Gastrocnemius medialis (tissue), 4 donors: ENCODE measurements around the gene MRC1.

Experiments used
- POLR2A ChIP-seq, 2 donors: fragments of 450-650 bp; IDR thresholded peaks; one replicate each; pipeline ENCODE4 v1.6.1; 2017; ENCODE audit warnings: antibody characterized with exemption in 2 of 2, mild to moderate bottlenecking in 2 of 2, moderate library complexity in 2 of 2
- TF ChIP-seq, protein P1 (sequence below), 5 experiments: fragments of 450-650 bp in 3 of 5; fragments of 200-600 bp in 2 of 5; sonication (generic) in 2 of 5; IDR thresholded peaks in 4 of 5; conservative IDR thresholded peaks in 1 of 5; 1 replicate in 4 of 5; 2 replicates in 1 of 5; pipeline ENCODE4 v1.5.1; 2016 to 2019; ENCODE audit warnings: antibody characterized with exemption in 5 of 5, mild to moderate bottlenecking in 3 of 5, moderate library complexity in 3 of 5

DNA sequence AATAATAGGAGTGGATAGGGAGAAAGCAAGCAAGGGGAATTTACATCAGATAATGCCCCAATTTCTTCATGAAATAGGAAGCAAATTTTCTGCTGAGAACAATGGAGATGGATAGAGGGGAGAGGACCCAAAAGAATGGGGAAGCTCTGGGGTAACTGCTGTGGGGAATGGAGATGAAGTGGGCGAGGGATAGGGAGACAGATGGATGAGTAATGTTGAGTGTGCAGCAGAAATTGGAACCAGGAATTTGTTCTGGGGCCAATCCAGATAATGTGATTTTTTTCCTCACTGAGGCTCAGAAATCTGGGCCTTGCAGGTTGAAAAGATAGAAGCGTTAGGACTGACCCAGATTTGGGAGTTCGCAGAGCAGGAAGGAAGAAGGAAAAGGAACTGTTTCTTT, 24.5 kb upstream of the MRC1 start:
- no peak for TF ChIP-seq POLR2A (IDR thresholded peaks at IDR 0.05)
- TF ChIP-seq, protein P1, sequence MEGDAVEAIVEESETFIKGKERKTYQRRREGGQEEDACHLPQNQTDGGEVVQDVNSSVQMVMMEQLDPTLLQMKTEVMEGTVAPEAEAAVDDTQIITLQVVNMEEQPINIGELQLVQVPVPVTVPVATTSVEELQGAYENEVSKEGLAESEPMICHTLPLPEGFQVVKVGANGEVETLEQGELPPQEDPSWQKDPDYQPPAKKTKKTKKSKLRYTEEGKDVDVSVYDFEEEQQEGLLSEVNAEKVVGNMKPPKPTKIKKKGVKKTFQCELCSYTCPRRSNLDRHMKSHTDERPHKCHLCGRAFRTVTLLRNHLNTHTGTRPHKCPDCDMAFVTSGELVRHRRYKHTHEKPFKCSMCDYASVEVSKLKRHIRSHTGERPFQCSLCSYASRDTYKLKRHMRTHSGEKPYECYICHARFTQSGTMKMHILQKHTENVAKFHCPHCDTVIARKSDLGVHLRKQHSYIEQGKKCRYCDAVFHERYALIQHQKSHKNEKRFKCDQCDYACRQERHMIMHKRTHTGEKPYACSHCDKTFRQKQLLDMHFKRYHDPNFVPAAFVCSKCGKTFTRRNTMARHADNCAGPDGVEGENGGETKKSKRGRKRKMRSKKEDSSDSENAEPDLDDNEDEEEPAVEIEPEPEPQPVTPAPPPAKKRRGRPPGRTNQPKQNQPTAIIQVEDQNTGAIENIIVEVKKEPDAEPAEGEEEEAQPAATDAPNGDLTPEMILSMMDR (IDR thresholded peaks at IDR 0.05 in 4 of 5, conservative IDR thresholded peaks at IDR 0.05 in 1 of 5), result no peak
